CD4-positive, CD25-positive, alpha-beta regulatory T cell (primary cell): ENCODE data around the gene ACP7. TPM values are rescaled to one million over a fixed set of nuclear protein-coding genes. Genes with fewer than 3 reads are reported as not detected.
A peak's percentile ranks its signal among the peaks of the same experiment; 100 is the strongest.

Experiments
- ATAC-seq, 2 donors: fragments of 150-1000 bp; cut with Tn5 transposase; one replicate each; pipeline ENCODE4 v1.10.0; 2021; ENCODE audit warnings: low read depth in 2 of 2, moderate number of reproducible peaks in 2 of 2, moderate library complexity in 1 of 2
- DNase-seq, 3 donors: peaks; one replicate each; pipeline versions ENCODE4 v3.0.0 to v3.0.0-alpha.2; 2012 to 2022; ENCODE audit warnings: mixed read lengths in 1 of 3
- H3K27ac ChIP-seq: one replicate; pipeline ENCODE4 v1.7.0; 2013; ENCODE audit warnings: mild to moderate bottlenecking, low read length; ENCODE audit not compliant: insufficient read depth, poor library complexity, severe bottlenecking
- H3K27me3 ChIP-seq: one replicate; pipeline ENCODE4 v1.7.0; 2013; ENCODE audit warnings: low read length; ENCODE audit not compliant: control insufficient read depth, insufficient read depth
- H3K36me3 ChIP-seq: one replicate; pipeline ENCODE4 v1.7.0; 2013; ENCODE audit warnings: mild to moderate bottlenecking, low read length, moderate library complexity; ENCODE audit not compliant: control insufficient read depth, insufficient read depth
- H3K4me1 ChIP-seq: 2 replicates; pipeline ENCODE4 v1.7.0; 2013; ENCODE audit warnings: mild to moderate bottlenecking, low read length; ENCODE audit not compliant: insufficient read depth, control insufficient read depth, poor library complexity, severe bottlenecking
- H3K4me3 ChIP-seq: one replicate; pipeline ENCODE4 v1.7.0; 2013; ENCODE audit warnings: low read depth, mild to moderate bottlenecking, low read length, moderate library complexity
- H3K9me3 ChIP-seq, 2 experiments: 1 replicate in 1 of 2; 2 replicates in 1 of 2; pipeline ENCODE4 v1.7.0; 2013; ENCODE audit warnings: low read length in 2 of 2, mild to moderate bottlenecking in 1 of 2, moderate library complexity in 1 of 2; ENCODE audit not compliant: control insufficient read depth in 2 of 2
- H3K27ac Mint-ChIP-seq, 3 donors: one replicate each; pipeline ENCODE4 v1.8.0; 2020 to 2022; ENCODE audit warnings: mild to moderate bottlenecking in 3 of 3, mixed read lengths in 3 of 3, moderate library complexity in 2 of 3
- H3K27me3 Mint-ChIP-seq: one replicate; pipeline ENCODE4 v1.8.0; 2022; ENCODE audit warnings: mild to moderate bottlenecking, mixed read lengths
- H3K36me3 Mint-ChIP-seq: one replicate; pipeline ENCODE4 v1.8.0; 2020; ENCODE audit warnings: mixed read lengths
- H3K4me1 Mint-ChIP-seq, 4 donors: one replicate each; pipeline ENCODE4 v1.8.0; 2020 to 2022; ENCODE audit warnings: mixed read lengths in 4 of 4, mild to moderate bottlenecking in 1 of 4
- H3K4me3 Mint-ChIP-seq, 4 donors: one replicate each; pipeline ENCODE4 v1.8.0; 2020 to 2022; ENCODE audit warnings: mild to moderate bottlenecking in 4 of 4, mixed read lengths in 4 of 4, moderate library complexity in 3 of 4
- H3K9me3 Mint-ChIP-seq, 7 donors: one replicate each; pipeline ENCODE4 v1.8.0; 2020 to 2022; ENCODE audit warnings: mixed read lengths in 7 of 7, mild to moderate bottlenecking in 3 of 7, moderate library complexity in 2 of 7
- polyA plus RNA-seq, 4 donors: library from polyadenylated mRNA; unstranded; fragments of 300-500 nt; fragmentation: Illumina TruSeq; gene quantifications; one replicate each; pipeline ENCODE4 v1.2.3, GENCODE V29; 2021
- total RNA-seq: library from RNA; stranded (reverse); gene quantifications from one replicate; pipeline ENCODE4 v1.2.3, GENCODE V29; 2022

ACP7 gene, protein sequence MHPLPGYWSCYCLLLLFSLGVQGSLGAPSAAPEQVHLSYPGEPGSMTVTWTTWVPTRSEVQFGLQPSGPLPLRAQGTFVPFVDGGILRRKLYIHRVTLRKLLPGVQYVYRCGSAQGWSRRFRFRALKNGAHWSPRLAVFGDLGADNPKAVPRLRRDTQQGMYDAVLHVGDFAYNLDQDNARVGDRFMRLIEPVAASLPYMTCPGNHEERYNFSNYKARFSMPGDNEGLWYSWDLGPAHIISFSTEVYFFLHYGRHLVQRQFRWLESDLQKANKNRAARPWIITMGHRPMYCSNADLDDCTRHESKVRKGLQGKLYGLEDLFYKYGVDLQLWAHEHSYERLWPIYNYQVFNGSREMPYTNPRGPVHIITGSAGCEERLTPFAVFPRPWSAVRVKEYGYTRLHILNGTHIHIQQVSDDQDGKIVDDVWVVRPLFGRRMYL
- total RNA-seq: not detected
- not detected for polyA plus RNA-seq

DNA sequence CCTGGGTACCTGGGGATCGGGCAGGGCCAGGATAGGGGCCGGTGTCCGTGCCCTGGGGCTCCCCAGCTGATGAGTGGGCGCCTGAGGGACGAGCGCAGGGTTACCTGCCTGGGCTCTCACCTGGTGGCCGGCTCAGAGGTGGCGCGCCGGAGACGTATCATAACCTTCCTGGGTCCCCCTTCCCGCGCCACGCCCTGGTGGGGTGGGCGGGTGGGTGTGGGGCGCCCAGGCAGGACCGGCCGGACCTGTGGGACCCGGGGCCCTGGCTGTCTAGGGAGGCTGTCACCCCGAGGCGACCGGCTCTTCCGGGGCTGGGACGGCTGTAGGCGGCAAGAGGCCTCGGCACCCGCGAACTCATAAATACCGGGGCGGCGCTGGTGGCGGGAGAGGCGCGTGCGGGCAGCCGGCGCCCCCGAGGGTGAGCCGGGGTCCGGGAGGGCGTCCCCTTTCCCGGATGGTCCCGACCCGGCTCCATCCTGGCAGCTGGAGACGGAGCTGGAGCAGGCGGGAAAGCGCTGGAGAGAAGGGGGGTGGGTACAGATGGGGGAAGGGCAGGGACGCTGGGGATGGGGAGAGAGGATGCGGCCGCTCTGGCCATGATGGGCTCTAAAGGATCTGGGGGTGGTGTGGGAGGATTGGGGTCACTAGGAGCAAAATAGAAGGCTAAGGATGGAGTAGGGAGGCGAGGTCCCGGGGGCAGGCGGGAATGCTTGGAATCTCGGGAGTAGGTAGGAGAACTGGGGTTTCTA is at the start of gene ACP7:
Gene ACP7, plus strand, starts transcription at position 386 of the 749 bp plus-strand sequence. CDS start 902 bp downstream, outside the sequence.
- DNase-seq: peak in 1 of 3 donors; percentile 13
- Histone ChIP-seq H3K27ac (no peak within 1 kb of the TSS), H3K36me3 (no peaks in the 10 kb centered on the region), H3K4me1 (peaks cover 14% of the 10 kb centered on the region), H3K4me3 (no peak within 1 kb of the TSS), H3K9me3 (no peaks in the 10 kb centered on the region), H3K27me3 (peaks cover 25% of the 10 kb centered on the region)
- Mint-ChIP-seq H3K4me1 (peaks cover 0 to 29% (median 5%) of the 10 kb centered on the region in 4 donors), H3K27me3 (peaks cover 76% of the 10 kb centered on the region), H3K27ac (peak within 1 kb of the TSS in 2 of 3 donors; percentile 42 to 82), H3K4me3 (peak within 1 kb of the TSS in 3 of 4 donors; percentile 68 to 74 (median 73)), H3K9me3 (no peaks in the 10 kb centered on the region), H3K36me3 (no peaks in the 10 kb centered on the region)
- ATAC-seq: peak; percentile 43 to 56

DNA sequence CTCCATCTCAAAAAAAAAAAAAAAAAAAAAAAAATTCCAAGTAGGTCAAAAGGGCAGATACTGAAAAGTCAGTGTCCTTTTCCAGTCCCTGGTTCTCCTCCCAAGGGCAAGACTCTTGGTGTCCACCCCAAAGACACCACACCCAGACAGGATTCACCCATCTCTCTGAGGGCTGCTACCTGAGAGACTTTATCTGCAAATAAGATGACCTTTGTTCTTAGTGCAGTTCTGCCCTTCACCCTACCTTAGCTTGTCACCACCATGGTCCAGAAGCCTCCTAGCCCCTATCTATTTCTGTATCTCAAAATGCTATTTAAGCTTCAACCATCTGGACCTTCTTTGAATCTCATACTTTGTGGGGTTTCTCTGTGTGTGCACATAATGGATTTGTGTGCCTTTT is 47.6 kb upstream of the ACP7 start:
- no peak overlapping the region for H3K4me3 Mint-ChIP-seq
- Histone ChIP-seq H3K27ac (no peak overlapping the region), H3K36me3 (no peaks in the 10 kb centered on the region), H3K4me1 (peaks cover 11% of the 10 kb centered on the region), H3K4me3 (no peak overlapping the region), H3K9me3 (no peaks in the 10 kb centered on the region), H3K27me3 (no peaks in the 10 kb centered on the region)
- DNase-seq (no peak), ATAC-seq (no peak)
- H3K4me1 Mint-ChIP-seq: peaks cover 0 to 6% (median 2%) of the 10 kb centered on the region in 4 donors
- H3K36me3 Mint-ChIP-seq: no peaks in the 10 kb centered on the region
- peaks cover 0 to 4% (median 0%) of the 10 kb centered on the region in 7 donors for H3K9me3 Mint-ChIP-seq
- H3K27ac Mint-ChIP-seq: no peak overlapping the region
- H3K27me3 Mint-ChIP-seq: peaks cover 50% of the 10 kb centered on the region

DNA sequence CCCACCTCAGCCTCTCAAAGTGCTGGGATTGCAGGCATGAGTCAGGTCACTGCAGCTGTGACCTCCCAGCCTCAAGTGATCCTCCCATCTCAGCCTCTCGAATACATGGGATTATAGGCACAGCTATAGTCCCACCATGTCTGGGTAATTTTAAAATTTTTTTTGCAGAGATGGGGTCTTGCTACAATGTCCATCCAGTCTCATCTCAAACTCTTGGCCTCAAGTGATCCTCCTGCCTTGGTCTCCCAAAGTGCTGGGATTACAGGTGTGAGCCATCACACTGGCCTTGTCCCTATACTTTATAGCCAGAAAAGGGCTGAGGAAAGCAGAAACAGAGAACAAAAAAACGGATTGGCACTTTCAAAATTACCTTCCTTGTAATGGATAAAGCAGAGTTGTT is 47.0 kb upstream of the ACP7 start:
- H3K36me3 Mint-ChIP-seq: no peaks in the 10 kb centered on the region
- Histone ChIP-seq H3K27ac (no peak overlapping the region), H3K36me3 (no peaks in the 10 kb centered on the region), H3K9me3 (no peaks in the 10 kb centered on the region), H3K4me3 (no peak overlapping the region), H3K4me1 (peaks cover 5% of the 10 kb centered on the region), H3K27me3 (no peaks in the 10 kb centered on the region)
- H3K9me3 Mint-ChIP-seq: peaks cover 0 to 4% (median 0%) of the 10 kb centered on the region in 7 donors
- H3K27ac Mint-ChIP-seq: no peak overlapping the region
- peaks cover 50% of the 10 kb centered on the region for H3K27me3 Mint-ChIP-seq
- peaks cover 0 to 5% (median 2%) of the 10 kb centered on the region in 4 donors for H3K4me1 Mint-ChIP-seq
- DNase-seq: no peak
- ATAC-seq: no peak
- no peak overlapping the region for H3K4me3 Mint-ChIP-seq

DNA sequence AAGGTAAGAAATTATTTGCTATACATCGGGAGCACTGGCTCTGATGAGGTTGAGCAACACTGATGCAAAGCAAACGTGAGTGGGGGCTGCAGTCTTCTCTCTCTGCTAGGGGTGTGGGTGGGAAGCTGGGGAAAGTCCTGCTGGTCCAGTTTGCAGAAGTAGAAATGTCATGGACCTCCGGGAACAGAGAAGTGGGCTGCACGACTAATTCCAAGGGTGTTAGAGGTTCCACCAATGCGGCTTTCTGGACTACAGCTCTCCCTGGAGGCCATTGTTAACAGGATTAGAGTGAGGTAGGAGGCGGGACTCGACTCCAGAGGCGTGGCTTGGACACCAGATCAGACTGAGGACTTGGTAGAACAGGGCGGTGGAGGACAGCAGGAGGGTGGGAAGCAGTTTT is 46.1 kb upstream of the ACP7 start:
- Mint-ChIP-seq H3K9me3 (peaks cover 0 to 4% (median 0%) of the 10 kb centered on the region in 7 donors), H3K4me3 (no peak overlapping the region), H3K4me1 (peaks cover 0 to 2% (median 0%) of the 10 kb centered on the region in 4 donors), H3K27ac (no peak overlapping the region), H3K36me3 (no peaks in the 10 kb centered on the region), H3K27me3 (peaks cover 42% of the 10 kb centered on the region)
- DNase-seq: no peak
- no peaks in the 10 kb centered on the region for H3K27me3 ChIP-seq
- H3K27ac ChIP-seq: no peak overlapping the region
- H3K4me3 ChIP-seq: no peak overlapping the region
- no peaks in the 10 kb centered on the region for H3K36me3 ChIP-seq
- H3K4me1 ChIP-seq: no peaks in the 10 kb centered on the region
- ATAC-seq: no peak
- no peaks in the 10 kb centered on the region for H3K9me3 ChIP-seq

DNA sequence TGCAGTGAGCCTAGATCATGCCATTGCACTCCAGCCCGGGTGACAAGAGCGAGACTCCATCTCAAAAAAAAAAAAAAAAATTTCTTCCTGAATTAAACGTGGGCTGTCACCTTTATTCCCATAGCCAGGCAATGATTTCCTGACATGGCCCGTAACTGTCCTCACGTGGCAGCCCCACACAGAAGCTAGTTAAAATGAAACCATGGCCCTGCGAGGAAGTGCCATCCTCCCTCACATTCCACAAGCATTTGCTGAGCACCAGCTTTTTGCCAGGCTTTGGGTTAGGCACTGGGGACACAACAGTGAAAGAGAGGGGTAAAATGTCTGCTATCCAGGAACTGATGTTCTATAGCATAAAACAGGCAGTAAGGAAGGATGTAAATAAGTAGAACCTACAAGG is 38.7 kb upstream of the ACP7 start:
- no peaks in the 10 kb centered on the region for H3K36me3 Mint-ChIP-seq
- H3K9me3 Mint-ChIP-seq: peaks cover 0 to 3% (median 0%) of the 10 kb centered on the region in 7 donors
- Histone ChIP-seq H3K27ac (no peak overlapping the region), H3K4me1 (no peaks in the 10 kb centered on the region), H3K9me3 (no peaks in the 10 kb centered on the region), H3K27me3 (no peaks in the 10 kb centered on the region), H3K36me3 (no peaks in the 10 kb centered on the region), H3K4me3 (no peak overlapping the region)
- H3K4me3 Mint-ChIP-seq: no peak overlapping the region
- ATAC-seq (no peak), DNase-seq (no peak)
- peaks cover 14% of the 10 kb centered on the region for H3K27me3 Mint-ChIP-seq
- H3K4me1 Mint-ChIP-seq: no peaks in the 10 kb centered on the region
- H3K27ac Mint-ChIP-seq: peak overlapping the region in 1 of 3 donors; percentile 74

DNA sequence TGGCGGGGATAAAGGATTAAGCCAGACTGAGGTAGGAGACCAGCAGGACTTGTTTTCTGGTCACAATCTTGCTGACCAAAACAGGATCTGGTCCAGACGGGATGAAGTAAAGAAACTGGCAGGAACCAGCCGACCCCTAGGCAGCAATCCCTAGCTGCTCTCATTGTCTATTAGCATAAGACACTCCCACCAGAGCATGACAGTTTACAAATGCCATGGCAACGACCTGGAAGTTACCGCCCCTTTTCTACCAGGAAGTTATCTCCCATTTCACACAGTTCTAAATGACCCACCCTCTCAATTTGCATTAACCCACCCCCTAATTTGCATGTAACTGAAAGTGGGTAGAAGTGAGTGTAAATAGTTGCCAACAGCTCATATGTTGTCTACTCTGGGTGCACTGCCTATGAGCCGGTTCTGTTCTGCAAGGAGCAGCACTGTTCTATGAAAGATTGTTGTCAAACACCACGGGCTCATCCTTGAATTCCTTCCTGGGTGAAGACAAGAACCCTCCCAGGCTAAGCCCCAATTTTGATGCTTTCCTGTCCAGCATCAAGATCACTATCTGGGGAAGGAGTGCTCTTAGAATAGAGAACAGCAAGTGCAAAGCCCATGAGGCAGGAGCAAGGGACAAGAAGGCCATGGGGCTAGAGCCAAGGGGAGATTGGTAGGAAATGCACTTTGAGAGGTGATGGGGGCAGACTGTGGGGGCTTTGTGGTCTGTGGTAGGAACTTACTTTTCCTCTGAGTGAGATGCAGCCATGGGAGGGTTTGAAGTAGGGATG is 37.9 kb upstream of the ACP7 start:
- DNase-seq (peak in 1 of 3 donors; percentile 20), ATAC-seq (no peak)
- H3K9me3 ChIP-seq: no peaks in the 10 kb centered on the region
- no peak overlapping the region for H3K4me3 ChIP-seq
- no peak overlapping the region for H3K27ac ChIP-seq
- Mint-ChIP-seq H3K27ac (peak overlapping the region in 1 of 3 donors; percentile 1), H3K9me3 (peaks cover 0 to under 1% (median 0%) of the 10 kb centered on the region in 7 donors), H3K36me3 (no peaks in the 10 kb centered on the region), H3K4me1 (no peaks in the 10 kb centered on the region), H3K4me3 (no peak overlapping the region), H3K27me3 (peaks cover 14% of the 10 kb centered on the region)
- H3K27me3 ChIP-seq: no peaks in the 10 kb centered on the region
- H3K4me1 ChIP-seq: no peaks in the 10 kb centered on the region
- H3K36me3 ChIP-seq: no peaks in the 10 kb centered on the region

DNA sequence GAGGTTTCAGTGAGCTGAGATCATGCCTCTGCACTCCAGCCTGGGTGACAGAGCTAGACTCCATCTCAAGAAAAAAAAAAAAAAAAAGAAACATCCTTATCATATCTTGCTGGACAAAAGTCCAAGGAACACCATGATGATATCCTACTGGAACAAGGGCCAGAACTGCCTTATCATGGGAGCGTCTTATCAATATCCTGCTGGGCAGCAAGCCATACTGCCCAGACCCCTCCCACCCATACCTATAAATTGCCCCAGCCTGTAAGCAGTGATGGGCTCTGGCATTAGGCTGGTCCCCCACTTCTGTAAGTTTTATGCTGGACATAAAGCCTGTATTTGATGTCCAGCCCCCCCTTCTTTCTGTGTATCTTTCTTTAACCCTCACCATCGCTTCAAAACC is 37.1 kb upstream of the ACP7 start:
- Histone ChIP-seq H3K27ac (no peak overlapping the region), H3K36me3 (no peaks in the 10 kb centered on the region), H3K4me3 (no peak overlapping the region), H3K27me3 (no peaks in the 10 kb centered on the region), H3K9me3 (no peaks in the 10 kb centered on the region), H3K4me1 (no peaks in the 10 kb centered on the region)
- H3K27me3 Mint-ChIP-seq: peaks cover 14% of the 10 kb centered on the region
- no peak overlapping the region for H3K27ac Mint-ChIP-seq
- no peaks in the 10 kb centered on the region for H3K4me1 Mint-ChIP-seq
- no peaks in the 10 kb centered on the region for H3K36me3 Mint-ChIP-seq
- DNase-seq (no peak), ATAC-seq (no peak)
- no peak overlapping the region for H3K4me3 Mint-ChIP-seq
- H3K9me3 Mint-ChIP-seq: peaks cover 0 to 2% (median 0%) of the 10 kb centered on the region in 7 donors
